GM13976 (cell line): Measurements from ENCODE around the gene UTY.

Experiments used
- DNase-seq: peaks from one replicate; pipeline ENCODE4 v3.0.0; 2012; ENCODE audit warnings: low spot score
- in situ Hi-C: fragments of 300-500 bp; cut with MboI; formaldehyde crosslinking; loops from one replicate; pipeline ENCODE4 v1.12.0; 2022; ENCODE audit warnings: low sequenced_read_pairs, mixed read lengths, inconsistent platforms; ENCODE audit not compliant: unreplicated experiment
- TF ChIP-seq, protein P1 (sequence below): IDR thresholded peaks from 2 replicates; pipeline ENCODE4 v1.5.1; 2012; ENCODE audit warnings: borderline replicate concordance, mild to moderate bottlenecking; ENCODE audit not compliant: insufficient read depth; ENCODE audit errors: extremely low read depth, missing control alignments, control extremely low read depth

UTY gene

GRCh38 chrY:13479828-13480227 lies at the start of gene UTY:
TSS of gene UTY (minus strand) at chrY:13480033. CDS start at chrY:13479665, 368 bp downstream.
- DNase-seq, result peak; percentile 30
- in situ Hi-C loops, result no loop called here
- TF ChIP-seq, protein P1, sequence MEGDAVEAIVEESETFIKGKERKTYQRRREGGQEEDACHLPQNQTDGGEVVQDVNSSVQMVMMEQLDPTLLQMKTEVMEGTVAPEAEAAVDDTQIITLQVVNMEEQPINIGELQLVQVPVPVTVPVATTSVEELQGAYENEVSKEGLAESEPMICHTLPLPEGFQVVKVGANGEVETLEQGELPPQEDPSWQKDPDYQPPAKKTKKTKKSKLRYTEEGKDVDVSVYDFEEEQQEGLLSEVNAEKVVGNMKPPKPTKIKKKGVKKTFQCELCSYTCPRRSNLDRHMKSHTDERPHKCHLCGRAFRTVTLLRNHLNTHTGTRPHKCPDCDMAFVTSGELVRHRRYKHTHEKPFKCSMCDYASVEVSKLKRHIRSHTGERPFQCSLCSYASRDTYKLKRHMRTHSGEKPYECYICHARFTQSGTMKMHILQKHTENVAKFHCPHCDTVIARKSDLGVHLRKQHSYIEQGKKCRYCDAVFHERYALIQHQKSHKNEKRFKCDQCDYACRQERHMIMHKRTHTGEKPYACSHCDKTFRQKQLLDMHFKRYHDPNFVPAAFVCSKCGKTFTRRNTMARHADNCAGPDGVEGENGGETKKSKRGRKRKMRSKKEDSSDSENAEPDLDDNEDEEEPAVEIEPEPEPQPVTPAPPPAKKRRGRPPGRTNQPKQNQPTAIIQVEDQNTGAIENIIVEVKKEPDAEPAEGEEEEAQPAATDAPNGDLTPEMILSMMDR, result no peak

DNA sequence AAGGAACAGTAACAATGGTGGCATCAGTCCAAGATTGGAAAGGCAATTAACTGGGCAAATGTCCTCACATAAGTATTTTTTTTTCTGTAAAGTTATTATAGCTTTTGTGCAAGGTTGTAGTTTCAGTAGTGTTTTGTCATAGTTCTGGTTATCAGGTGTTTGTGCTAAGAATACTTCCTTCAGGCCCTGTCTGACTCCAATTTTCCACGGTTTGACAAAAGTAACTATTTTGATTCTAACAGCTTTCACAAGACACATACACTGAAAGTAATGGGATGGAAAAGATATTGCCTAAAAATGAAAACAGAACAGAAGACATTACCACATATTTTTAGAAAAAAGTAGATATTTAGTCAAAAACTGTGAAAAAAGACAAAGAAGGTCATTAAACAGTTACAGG lies 40.6 kb upstream of the UTY start:
- peak; percentile 0 for DNase-seq
- TF ChIP-seq, protein P1, result no peak
- in situ Hi-C loops, result no loop called here

- TF ChIP-seq, protein P1, result no peak
- no peak for DNase-seq
- in situ Hi-C loops, result no loop called here
Measured at GRCh38 chrY:13501215-13501614, 21.4 kb upstream of the UTY start.

DNA sequence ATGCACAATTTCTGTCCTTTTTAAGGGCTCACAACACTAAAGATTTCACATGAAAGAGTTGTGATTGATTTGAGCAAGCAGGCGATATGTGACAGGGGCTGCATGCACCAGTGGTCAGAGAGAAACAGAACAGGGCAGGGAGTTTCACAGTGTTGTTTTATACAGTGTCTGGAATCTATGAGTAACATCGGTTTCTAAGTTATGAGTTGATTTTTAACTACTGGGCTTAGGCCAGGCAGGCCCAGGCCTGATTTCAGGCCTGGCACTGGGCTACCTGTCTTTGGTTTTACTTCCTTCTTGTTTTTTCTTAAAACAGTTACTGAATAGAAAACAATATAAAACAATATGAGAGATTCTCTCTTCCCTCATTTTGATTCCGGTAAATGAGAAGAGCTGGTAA lies 13.9 kb upstream of the UTY start:
- in situ Hi-C loops, result no loop called here
- DNase-seq, result no peak
- TF ChIP-seq, protein P1, result no peak

DNA sequence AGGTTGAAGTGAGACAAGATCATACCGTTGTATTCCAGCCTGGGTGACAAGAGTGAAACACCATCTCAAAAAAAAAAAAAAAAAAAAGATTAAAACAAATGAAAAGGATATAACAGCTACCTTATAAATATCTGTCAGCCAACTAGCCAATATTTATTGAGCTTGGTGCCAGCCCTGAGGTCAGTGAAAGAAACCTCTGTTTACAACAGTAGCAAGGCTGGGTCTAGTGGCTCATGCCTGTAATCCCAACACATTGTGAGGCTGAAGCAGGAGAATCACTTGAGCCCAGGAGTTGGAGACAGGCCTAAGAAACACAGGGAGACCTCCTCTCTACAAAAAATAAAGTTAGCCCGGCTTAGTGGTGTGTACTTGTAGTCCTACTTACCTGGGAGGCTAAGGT lies 12.6 kb upstream of the UTY start:
- no peak for DNase-seq
- in situ Hi-C loops, result no loop called here

GRCh38 chrY:13488738-13489137 lies 8.9 kb upstream of the UTY start:
- in situ Hi-C loops, result no loop called here
- TF ChIP-seq, protein P1, result no peak
- DNase-seq, result no peak

More for the DNA sequence above, 12.6 kb upstream of the UTY start:
- TF ChIP-seq, protein P1, result no peak

- in situ Hi-C loops, result no loop called here
- TF ChIP-seq, protein P1, result no peak
- DNase-seq, result no peak
Measured at GRCh38 chrY:13479121-13479711, 617 bp downstream of the UTY start.
